Right atrium auricular region (tissue), 2 donors: ENCODE results near the gene TUSC2. TPM values are rescaled to one million over a fixed set of nuclear protein-coding genes. Genes with fewer than 3 reads are reported as not detected.

Experiments
- DNase-seq: peaks from one replicate; pipeline ENCODE4 v3.0.0-alpha.2; 2019; ENCODE audit warnings: low spot score
- H3K27ac ChIP-seq, 2 donors: fragments of 200-600 bp; sonication (generic); 1 replicate in 1 of 2; 2 replicates in 1 of 2; pipeline ENCODE4 v1.5.1; 2016 to 2019
- H3K27me3 ChIP-seq, 2 donors: fragments of 200-600 bp; sonication (generic); one replicate each; pipeline versions ENCODE4 v1.5.1 to v1.6.0; 2017 to 2019
- H3K36me3 ChIP-seq: fragments of 200-600 bp; sonication (generic); one replicate; pipeline ENCODE4 v1.5.1; 2016
- H3K4me1 ChIP-seq, 2 donors: fragments of 200-600 bp; sonication (generic); one replicate each; pipeline versions ENCODE4 v1.5.1 to v1.6.0; 2017 to 2019
- H3K4me3 ChIP-seq, 2 donors: fragments of 200-600 bp; sonication (generic); 1 replicate in 1 of 2; 2 replicates in 1 of 2; pipeline ENCODE4 v1.5.1; 2017 to 2019; ENCODE audit warnings: mild to moderate bottlenecking in 1 of 2, moderate library complexity in 1 of 2
- H3K9me3 ChIP-seq, 2 donors: fragments of 200-600 bp; sonication (generic); one replicate each; pipeline ENCODE4 v1.5.1; 2019
- CTCF ChIP-seq, 2 donors: fragments of 200-600 bp; sonication (generic); IDR thresholded peaks; one replicate each; pipeline ENCODE4 v1.5.1; 2019; ENCODE audit warnings: antibody characterized with exemption in 2 of 2
- total RNA-seq, 2 donors: library from RNA; depleted of rRNA; stranded (reverse); fragments of >200 nt; gene quantifications; one replicate each; pipeline ENCODE4 v1.1.0, GENCODE V29; 2016

TUSC2 gene
- total RNA-seq, 2 donors from 2014 or later: 23.4 to 29.6 TPM

DNA sequence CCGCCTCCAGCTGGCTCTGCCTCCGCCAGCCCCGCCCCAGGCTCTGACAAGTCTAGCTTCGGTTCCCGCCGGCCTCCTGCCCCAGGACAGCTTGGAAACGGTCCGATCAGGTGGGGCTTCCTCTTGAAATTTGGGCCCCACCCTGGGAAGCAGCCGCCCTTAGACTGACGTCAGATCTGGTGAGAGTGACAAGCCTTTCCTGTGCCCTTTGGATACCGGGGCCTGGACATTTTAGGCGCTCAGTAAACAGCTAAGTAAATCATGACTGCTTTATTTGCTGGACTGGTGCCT is 28.4 kb downstream of the TUSC2 start:
- Histone ChIP-seq H3K9me3 (no peaks in the 10 kb centered on the region), H3K4me3 (peak overlapping the region; percentile 35 to 65), H3K4me1 (peaks cover 0 to 50% of the 10 kb centered on the region in 2 donors), H3K27ac (peak overlapping the region; percentile 89 to 90), H3K36me3 (no peaks in the 10 kb centered on the region), H3K27me3 (no peaks in the 10 kb centered on the region)
- no peak for DNase-seq
- TF ChIP-seq CTCF (IDR thresholded peaks at IDR 0.05): no peak

DNA sequence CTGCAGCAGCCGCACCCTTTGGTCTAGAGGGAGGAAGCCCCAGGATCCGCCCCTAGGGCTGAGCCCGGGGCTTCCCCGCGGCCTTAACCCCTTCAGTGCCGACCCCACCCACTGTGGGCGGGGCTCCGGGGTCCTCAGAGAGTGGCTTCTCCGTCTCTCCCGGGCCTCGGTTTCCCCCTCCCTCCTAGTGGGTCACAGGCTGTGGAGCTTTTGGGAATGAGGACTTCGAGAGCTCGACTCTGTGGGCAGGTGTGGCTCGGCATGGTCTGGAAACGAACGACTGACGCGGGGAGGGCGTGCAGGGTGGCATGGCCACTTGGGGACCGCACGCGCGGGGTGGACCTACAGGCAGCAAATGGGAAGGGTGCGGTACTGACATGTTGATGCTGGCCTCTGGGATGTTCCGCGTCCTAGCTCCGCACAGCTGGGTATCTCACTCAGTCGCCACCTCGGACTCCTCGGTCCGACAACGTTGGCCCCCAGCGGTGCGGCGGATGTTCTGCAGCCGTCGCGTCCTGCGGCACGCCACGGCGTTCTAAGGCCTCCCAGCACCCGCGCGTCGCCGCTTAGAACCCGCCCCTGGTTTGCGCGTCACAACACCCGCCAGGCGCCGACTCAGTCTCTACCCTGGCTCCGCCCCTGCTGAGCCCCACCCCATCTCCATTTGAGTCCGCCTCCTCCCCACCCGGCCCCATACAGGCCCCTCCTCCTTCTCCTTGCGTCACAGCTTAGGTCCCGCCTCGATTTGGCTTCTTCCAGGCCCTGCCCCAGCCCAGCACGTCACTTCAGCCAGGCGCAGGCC is 29.0 kb downstream of the TUSC2 start, which contains the start of the genes HYAL3 and NAA80:
TSS of gene HYAL3 (minus strand) at position 570 of the 802 bp plus-strand sequence. CDS start 3,803 bp downstream, outside the sequence.
TSS of gene NAA80 (minus strand) at position 570 of the 802 bp plus-strand sequence. CDS start 1,942 bp downstream, outside the sequence.
- H3K4me1 ChIP-seq: peaks cover 0 to 50% of the 10 kb centered on the region in 2 donors
- peak within 1 kb of the TSS; percentile 89 to 90 for H3K27ac ChIP-seq
- peak in 1 of 2 donors; percentile 41 for TF ChIP-seq CTCF (IDR thresholded peaks at IDR 0.05)
- no peaks in the 10 kb centered on the region for H3K9me3 ChIP-seq
- H3K4me3 ChIP-seq: peak within 1 kb of the TSS; percentile 39 to 65
- DNase-seq: peak; percentile 100
- no peaks in the 10 kb centered on the region for H3K36me3 ChIP-seq
- H3K27me3 ChIP-seq: no peaks in the 10 kb centered on the region

DNA sequence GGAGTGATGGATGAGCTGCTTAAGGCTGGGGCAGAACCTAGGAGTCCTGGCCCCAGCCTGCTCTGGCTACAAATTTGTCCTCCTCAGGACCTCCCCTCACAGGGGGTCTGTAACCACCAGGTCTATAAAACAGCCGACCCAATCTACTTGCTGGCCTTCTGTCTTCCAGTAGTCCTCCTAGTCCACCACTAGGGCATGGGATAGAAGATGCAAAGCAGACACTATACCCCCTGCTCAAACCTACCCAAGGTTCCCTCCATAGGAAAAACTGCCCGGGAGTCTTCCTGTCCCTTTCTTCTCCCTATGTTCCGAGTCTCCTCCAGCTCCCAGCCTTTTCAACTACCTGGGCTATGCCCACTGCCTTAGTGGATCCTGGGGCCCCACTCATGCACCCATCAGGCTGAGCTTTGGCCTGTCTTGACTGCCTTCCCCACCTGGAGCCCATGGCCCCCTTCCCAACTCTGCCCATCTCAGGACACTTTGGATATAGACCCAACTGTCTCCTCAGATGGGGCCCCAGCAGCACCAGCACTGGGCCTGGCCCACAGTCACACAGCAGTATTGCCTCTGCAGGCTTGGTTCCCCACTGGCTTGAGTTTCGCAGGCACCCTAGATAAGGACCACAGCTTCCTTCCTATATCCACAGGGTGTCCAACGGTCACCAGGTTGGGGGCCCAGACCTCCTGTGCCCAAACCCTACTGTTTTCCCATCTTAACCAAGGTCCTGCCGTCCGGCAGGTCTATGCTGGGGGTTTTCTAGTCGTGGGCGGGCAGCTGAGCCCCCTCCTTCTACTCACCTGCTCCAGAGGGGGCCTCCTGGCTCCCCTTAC is 29.9 kb downstream of the TUSC2 start:
- Histone ChIP-seq H3K27me3 (no peaks in the 10 kb centered on the region), H3K9me3 (no peaks in the 10 kb centered on the region), H3K27ac (peak overlapping the region; percentile 86 to 89), H3K4me3 (peak overlapping the region; percentile 39 to 65), H3K36me3 (no peaks in the 10 kb centered on the region), H3K4me1 (peaks cover 0 to 46% of the 10 kb centered on the region in 2 donors)
- no peak for TF ChIP-seq CTCF (IDR thresholded peaks at IDR 0.05)
- DNase-seq: no peak

- Histone ChIP-seq H3K4me3 (no peak overlapping the region), H3K9me3 (no peaks in the 10 kb centered on the region), H3K36me3 (no peaks in the 10 kb centered on the region), H3K27ac (no peak overlapping the region), H3K4me1 (peaks cover 0 to 46% of the 10 kb centered on the region in 2 donors), H3K27me3 (no peaks in the 10 kb centered on the region)
- TF ChIP-seq CTCF (IDR thresholded peaks at IDR 0.05): no peak
- DNase-seq: no peak
Measured at GRCh38 chr3:50297384-50297775, 30.6 kb downstream of the TUSC2 start.

DNA sequence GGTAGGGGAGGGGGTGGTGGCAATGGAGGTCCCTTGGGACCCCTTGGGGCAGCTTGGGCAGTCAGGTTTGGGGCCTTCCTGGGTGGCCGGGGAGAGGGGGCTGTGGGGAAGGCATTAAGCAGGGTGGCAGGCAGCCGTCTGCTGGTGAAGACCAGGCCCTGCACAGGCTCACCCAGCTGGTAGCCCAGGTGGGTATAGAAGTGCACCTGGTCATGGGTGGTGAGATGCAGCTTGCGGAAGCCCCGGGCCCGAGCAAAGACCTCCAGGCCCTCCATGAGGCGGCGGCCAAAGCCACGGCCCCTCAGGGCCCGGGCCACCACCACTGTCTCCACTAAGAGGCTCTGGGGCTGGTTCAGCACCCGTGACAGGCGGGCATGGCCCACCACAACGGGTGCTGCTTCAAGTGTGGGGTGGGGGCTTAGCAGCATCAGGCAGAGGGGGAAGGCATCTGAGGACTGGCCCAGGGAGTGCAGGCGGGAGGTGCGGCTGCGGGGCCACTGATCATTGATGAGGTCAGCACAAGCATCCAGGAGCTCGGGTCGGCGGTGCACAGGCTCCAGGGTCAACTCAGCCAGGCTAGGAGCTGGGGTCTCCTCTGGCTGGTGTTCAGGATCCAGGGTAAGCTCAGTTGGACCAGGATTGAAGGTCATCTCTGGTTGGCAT is 31.2 kb downstream of the TUSC2 start:
- H3K4me1 ChIP-seq: peaks cover 0 to 44% of the 10 kb centered on the region in 2 donors
- H3K36me3 ChIP-seq: no peaks in the 10 kb centered on the region
- TF ChIP-seq CTCF (IDR thresholded peaks at IDR 0.05): no peak
- no peak for DNase-seq
- no peak overlapping the region for H3K4me3 ChIP-seq
- H3K9me3 ChIP-seq: no peaks in the 10 kb centered on the region
- no peaks in the 10 kb centered on the region for H3K27me3 ChIP-seq
- H3K27ac ChIP-seq: no peak overlapping the region
